ENCODE results near the gene FOS. TPM values are rescaled to one million over a fixed set of nuclear protein-coding genes. Genes with fewer than 3 reads are reported as not detected.

The FOS gene
- total and polyA plus RNA-seq, 2 of the 13 experiments (the other 11 are each of a cell fraction or from before 2014, with no cell fraction given), result 15.9 to 24.2 TPM

DNA sequence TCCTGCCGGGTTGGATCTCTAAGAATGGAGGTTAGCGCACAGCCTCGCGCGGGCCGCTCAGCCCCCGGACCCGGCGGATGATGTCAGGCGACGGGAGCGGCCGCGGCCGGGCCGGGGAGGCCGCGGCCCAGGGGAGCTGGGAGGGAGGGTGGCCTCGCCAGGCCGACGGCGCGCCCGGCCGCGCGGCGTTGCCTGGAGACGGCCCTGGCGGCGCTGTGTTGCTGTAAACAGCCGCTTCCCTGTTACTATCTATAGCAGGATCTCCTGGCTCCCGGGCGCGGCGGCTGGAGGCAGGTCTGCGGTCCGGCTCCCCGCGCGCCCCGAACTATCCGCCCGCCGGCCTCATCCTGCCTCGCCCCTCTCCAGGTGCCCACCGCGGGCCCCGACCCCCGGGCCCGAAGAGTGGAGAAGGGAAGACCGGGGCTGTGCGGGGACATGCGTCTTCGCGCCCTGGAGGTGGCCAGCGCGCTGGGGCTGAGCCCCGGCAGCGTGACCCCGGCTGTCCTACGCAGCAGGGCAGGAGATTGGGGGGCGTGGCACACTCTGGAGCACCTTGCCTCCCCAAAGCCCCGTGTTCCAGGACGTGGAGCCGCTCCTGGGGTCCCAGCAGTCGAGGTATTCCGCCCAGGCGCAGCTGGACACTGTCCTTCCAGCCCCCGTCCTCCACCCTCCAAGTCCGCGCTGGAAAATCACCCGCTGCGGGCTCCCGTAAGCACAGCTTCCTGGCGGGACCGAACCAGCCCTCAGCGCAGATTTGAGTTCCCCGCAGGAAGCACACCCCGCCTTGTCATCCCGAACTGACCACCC, 1.4 kb upstream of the FOS start (continued):
- TF ChIP-seq NR2C2 (CRISPR knock-in tag; IDR thresholded peaks at IDR 0.05; ENCODE audit: borderline replicate concordance) (0 out of 2 replicates have a peak, but pooled peaks have one; percentile 18), SIX4 (CRISPR knock-in tag; IDR thresholded peaks at IDR 0.05) (no peak), FOXC1 (CRISPR knock-in tag; IDR thresholded peaks at IDR 0.05; ENCODE audit: borderline replicate concordance) (peak; percentile 49; the same call in 1 of the 2 replicates), YEATS4 (CRISPR knock-in tag; IDR thresholded peaks at IDR 0.05; ENCODE audit: borderline replicate concordance) (0 out of 2 replicates have a peak, but pooled peaks have one; percentile 18), ZNF20 (CRISPR knock-in tag; IDR thresholded peaks at IDR 0.05) (no peak), REXO4 (CRISPR knock-in tag; IDR thresholded peaks at IDR 0.05; ENCODE audit: borderline replicate concordance) (no peak), PHF20 (CRISPR knock-in tag; IDR thresholded peaks at IDR 0.05) (no peak), ZFX (CRISPR knock-in tag; IDR thresholded peaks at IDR 0.05; ENCODE audit: low read depth) (peak; percentile 54), CCAR2 (optimal IDR thresholded peaks at IDR 0.05; ENCODE audit: low read depth, low read length) (no peak), ATF7-NPFF (CRISPR knock-in tag; IDR thresholded peaks at IDR 0.05; ENCODE audit: low read depth) (0 out of 2 replicates have a peak, but pooled peaks have one; percentile 58), MLLT10 (CRISPR knock-in tag; IDR thresholded peaks at IDR 0.05) (no peak), MBD4 (IDR thresholded peaks at IDR 0.05; ENCODE audit: borderline replicate concordance, low read length) (no peak), KAT8 (CRISPR knock-in tag; IDR thresholded peaks at IDR 0.05) (0 out of 2 replicates have a peak, but pooled peaks have one; percentile 64), ZNF563 (CRISPR knock-in tag; IDR thresholded peaks at IDR 0.05) (peak; percentile 69; the same call in 1 of the 2 replicates), FOXO1 (CRISPR knock-in tag; IDR thresholded peaks at IDR 0.05) (peak; percentile 82; the same call in 1 of the 2 replicates), SALL1 (CRISPR knock-in tag; IDR thresholded peaks at IDR 0.05) (peak; percentile 41; the same call in 1 of the 2 replicates)
- TF ChIP-seq, protein P1, sequence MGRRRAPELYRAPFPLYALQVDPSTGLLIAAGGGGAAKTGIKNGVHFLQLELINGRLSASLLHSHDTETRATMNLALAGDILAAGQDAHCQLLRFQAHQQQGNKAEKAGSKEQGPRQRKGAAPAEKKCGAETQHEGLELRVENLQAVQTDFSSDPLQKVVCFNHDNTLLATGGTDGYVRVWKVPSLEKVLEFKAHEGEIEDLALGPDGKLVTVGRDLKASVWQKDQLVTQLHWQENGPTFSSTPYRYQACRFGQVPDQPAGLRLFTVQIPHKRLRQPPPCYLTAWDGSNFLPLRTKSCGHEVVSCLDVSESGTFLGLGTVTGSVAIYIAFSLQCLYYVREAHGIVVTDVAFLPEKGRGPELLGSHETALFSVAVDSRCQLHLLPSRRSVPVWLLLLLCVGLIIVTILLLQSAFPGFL (CRISPR knock-in tag; IDR thresholded peaks at IDR 0.05), result no peak
- TF ChIP-seq, protein P2, sequence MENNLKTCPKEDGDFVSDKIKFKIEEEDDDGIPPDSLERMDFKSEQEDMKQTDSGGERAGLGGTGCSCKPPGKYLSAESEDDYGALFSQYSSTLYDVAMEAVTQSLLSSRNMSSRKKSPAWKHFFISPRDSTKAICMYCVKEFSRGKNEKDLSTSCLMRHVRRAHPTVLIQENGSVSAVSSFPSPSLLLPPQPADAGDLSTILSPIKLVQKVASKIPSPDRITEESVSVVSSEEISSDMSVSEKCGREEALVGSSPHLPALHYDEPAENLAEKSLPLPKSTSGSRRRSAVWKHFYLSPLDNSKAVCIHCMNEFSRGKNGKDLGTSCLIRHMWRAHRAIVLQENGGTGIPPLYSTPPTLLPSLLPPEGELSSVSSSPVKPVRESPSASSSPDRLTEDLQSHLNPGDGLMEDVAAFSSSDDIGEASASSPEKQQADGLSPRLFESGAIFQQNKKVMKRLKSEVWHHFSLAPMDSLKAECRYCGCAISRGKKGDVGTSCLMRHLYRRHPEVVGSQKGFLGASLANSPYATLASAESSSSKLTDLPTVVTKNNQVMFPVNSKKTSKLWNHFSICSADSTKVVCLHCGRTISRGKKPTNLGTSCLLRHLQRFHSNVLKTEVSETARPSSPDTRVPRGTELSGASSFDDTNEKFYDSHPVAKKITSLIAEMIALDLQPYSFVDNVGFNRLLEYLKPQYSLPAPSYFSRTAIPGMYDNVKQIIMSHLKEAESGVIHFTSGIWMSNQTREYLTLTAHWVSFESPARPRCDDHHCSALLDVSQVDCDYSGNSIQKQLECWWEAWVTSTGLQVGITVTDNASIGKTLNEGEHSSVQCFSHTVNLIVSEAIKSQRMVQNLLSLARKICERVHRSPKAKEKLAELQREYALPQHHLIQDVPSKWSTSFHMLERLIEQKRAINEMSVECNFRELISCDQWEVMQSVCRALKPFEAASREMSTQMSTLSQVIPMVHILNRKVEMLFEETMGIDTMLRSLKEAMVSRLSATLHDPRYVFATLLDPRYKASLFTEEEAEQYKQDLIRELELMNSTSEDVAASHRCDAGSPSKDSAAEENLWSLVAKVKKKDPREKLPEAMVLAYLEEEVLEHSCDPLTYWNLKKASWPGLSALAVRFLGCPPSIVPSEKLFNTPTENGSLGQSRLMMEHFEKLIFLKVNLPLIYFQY (CRISPR knock-in tag; IDR thresholded peaks at IDR 0.05; ENCODE audit: borderline replicate concordance), result peak; percentile 17; the same call in 1 of the 2 replicates
- TF ChIP-seq, protein P3, sequence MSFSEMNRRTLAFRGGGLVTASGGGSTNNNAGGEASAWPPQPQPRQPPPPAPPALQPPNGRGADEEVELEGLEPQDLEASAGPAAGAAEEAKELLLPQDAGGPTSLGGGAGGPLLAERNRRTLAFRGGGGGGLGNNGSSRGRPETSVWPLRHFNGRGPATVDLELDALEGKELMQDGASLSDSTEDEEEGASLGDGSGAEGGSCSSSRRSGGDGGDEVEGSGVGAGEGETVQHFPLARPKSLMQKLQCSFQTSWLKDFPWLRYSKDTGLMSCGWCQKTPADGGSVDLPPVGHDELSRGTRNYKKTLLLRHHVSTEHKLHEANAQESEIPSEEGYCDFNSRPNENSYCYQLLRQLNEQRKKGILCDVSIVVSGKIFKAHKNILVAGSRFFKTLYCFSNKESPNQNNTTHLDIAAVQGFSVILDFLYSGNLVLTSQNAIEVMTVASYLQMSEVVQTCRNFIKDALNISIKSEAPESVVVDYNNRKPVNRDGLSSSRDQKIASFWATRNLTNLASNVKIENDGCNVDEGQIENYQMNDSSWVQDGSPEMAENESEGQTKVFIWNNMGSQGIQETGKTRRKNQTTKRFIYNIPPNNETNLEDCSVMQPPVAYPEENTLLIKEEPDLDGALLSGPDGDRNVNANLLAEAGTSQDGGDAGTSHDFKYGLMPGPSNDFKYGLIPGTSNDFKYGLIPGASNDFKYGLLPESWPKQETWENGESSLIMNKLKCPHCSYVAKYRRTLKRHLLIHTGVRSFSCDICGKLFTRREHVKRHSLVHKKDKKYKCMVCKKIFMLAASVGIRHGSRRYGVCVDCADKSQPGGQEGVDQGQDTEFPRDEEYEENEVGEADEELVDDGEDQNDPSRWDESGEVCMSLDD (CRISPR knock-in tag; IDR thresholded peaks at IDR 0.05; ENCODE audit: borderline replicate concordance), result peak; percentile 31; the same call in 1 of the 2 replicates
